Measurements from ENCODE around the gene TWIST2.
A peak's percentile ranks its signal among the peaks of the same experiment; 100 is the strongest.

Gene TWIST2

GRCh38 chr2:238930216-238930615 lies 82.3 kb downstream of the TWIST2 start:
- H3K36me3 Mint-ChIP-seq (ENCODE audit: low read depth) = peaks cover 4% of the 10 kb centered on the region
- H3K4me3 Mint-ChIP-seq = no peak overlapping the region
- peaks cover 13% of the 10 kb centered on the region for H3K4me1 Mint-ChIP-seq
- H3K27ac Mint-ChIP-seq = peak overlapping the region; percentile 98
- TF ChIP-seq, protein P1, sequence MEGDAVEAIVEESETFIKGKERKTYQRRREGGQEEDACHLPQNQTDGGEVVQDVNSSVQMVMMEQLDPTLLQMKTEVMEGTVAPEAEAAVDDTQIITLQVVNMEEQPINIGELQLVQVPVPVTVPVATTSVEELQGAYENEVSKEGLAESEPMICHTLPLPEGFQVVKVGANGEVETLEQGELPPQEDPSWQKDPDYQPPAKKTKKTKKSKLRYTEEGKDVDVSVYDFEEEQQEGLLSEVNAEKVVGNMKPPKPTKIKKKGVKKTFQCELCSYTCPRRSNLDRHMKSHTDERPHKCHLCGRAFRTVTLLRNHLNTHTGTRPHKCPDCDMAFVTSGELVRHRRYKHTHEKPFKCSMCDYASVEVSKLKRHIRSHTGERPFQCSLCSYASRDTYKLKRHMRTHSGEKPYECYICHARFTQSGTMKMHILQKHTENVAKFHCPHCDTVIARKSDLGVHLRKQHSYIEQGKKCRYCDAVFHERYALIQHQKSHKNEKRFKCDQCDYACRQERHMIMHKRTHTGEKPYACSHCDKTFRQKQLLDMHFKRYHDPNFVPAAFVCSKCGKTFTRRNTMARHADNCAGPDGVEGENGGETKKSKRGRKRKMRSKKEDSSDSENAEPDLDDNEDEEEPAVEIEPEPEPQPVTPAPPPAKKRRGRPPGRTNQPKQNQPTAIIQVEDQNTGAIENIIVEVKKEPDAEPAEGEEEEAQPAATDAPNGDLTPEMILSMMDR (IDR thresholded peaks at IDR 0.05; ENCODE audit: unreplicated experiment in 3 of 3) = no peak
- H3K27me3 Mint-ChIP-seq (ENCODE audit: low read depth) = peaks cover 6% of the 10 kb centered on the region
- peaks cover 25% of the 10 kb centered on the region for H3K9me3 Mint-ChIP-seq

GRCh38 chr2:238936162-238937052 lies 88.5 kb downstream of the TWIST2 start:
- peaks cover 4% of the 10 kb centered on the region for H3K36me3 Mint-ChIP-seq (ENCODE audit: low read depth)
- TF ChIP-seq, protein P1 (IDR thresholded peaks at IDR 0.05; ENCODE audit: unreplicated experiment in 3 of 3) = no peak
- no peaks in the 10 kb centered on the region for H3K4me1 Mint-ChIP-seq
- H3K9me3 Mint-ChIP-seq = peaks cover 19% of the 10 kb centered on the region
- no peak overlapping the region for H3K4me3 Mint-ChIP-seq
- peak overlapping the region in 1 of 3 experiments; percentile 4 for H3K27ac Mint-ChIP-seq
- H3K27me3 Mint-ChIP-seq (ENCODE audit: low read depth) = no peaks in the 10 kb centered on the region

DNA sequence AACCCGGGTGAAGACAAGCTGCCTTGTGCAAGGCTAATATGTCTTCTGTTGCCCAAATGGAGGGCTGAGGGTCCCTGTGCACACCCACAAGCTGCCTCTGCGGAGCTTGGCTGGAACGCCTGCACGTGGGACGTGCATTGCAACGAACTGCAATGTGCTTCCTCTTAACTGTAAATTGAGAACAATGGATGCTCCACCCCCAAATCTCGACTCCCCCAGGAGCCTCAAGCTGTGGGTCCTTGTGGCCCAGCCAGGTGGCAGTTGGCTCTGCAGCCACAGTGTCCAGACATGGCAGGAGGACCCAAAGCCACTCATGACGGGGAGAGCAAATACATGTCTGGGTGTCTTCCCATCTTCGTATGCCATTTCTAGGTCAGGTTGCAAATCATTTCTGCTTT lies 90.1 kb downstream of the TWIST2 start:
- Mint-ChIP-seq H3K4me1 (peaks cover 6% of the 10 kb centered on the region), H3K27me3 (ENCODE audit: low read depth) (peaks cover 6% of the 10 kb centered on the region), H3K36me3 (ENCODE audit: low read depth) (no peaks in the 10 kb centered on the region)

DNA sequence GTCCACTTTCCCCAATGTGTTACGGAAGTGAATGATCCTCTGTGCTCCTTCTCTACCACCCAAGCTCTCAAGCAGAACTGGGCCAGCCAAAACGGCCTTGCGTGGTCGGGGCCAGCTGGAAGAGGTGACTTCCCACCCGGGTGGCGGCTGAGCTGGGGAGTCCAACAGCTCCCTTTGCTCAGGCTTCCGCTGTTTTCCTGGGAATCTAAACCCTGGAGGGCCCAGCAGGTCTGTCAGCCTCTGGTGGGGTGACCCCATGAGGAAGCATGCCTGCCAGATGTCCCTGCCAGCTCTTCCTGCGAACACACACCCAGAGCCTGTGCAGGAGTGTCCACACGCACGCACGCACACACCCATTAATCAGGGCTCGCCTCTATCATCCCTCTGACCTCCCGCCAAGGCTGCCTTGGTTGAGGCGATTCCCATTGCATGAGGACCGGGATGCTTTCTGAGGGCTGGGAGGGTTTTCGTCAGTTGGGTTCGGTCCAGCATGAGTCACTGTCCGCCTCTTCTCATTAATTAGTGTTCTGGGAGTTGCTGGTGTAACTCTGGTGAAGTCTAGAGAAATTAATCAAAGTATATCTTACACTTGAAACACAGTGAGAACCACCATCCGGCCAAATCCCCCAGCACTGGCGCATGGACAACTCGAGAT lies 90.6 kb downstream of the TWIST2 start:
- H3K4me3 Mint-ChIP-seq = peak overlapping the region in 1 of 3 experiments; percentile 6
- H3K27ac Mint-ChIP-seq = peak overlapping the region in 1 of 3 experiments; percentile 40
- TF ChIP-seq, protein P1 (IDR thresholded peaks at IDR 0.05; ENCODE audit: unreplicated experiment in 3 of 3) = no peak
- no peaks in the 10 kb centered on the region for H3K36me3 Mint-ChIP-seq (ENCODE audit: low read depth)
- H3K4me1 Mint-ChIP-seq = peaks cover 11% of the 10 kb centered on the region
- H3K27me3 Mint-ChIP-seq (ENCODE audit: low read depth) = peaks cover 6% of the 10 kb centered on the region
- H3K9me3 Mint-ChIP-seq = peaks cover 14% of the 10 kb centered on the region

More for the DNA sequence above, 90.1 kb downstream of the TWIST2 start:
- TF ChIP-seq, protein P1 (IDR thresholded peaks at IDR 0.05; ENCODE audit: unreplicated experiment in 3 of 3) = no peak
- Mint-ChIP-seq H3K27ac (peak overlapping the region in 1 of 3 experiments; percentile 40), H3K9me3 (peaks cover 14% of the 10 kb centered on the region), H3K4me3 (peak overlapping the region in 1 of 3 experiments; percentile 6)

GRCh38 chr2:238939074-238939473 lies 91.2 kb downstream of the TWIST2 start:
- peaks cover 9% of the 10 kb centered on the region for H3K9me3 Mint-ChIP-seq

More at GRCh38 chr2:238939074-238939473, 91.2 kb downstream of the TWIST2 start:
- no peaks in the 10 kb centered on the region for H3K36me3 Mint-ChIP-seq (ENCODE audit: low read depth)
- H3K27ac Mint-ChIP-seq = no peak overlapping the region
- TF ChIP-seq, protein P1 (IDR thresholded peaks at IDR 0.05; ENCODE audit: unreplicated experiment in 3 of 3) = no peak
- H3K4me3 Mint-ChIP-seq = no peak overlapping the region
- H3K27me3 Mint-ChIP-seq (ENCODE audit: low read depth) = peaks cover 6% of the 10 kb centered on the region
- H3K4me1 Mint-ChIP-seq = peaks cover 11% of the 10 kb centered on the region
